HepG2 (cell line): ENCODE measurements around the gene PRDX3. TPM values are rescaled to one million over a fixed set of nuclear protein-coding genes. Genes with fewer than 3 reads are reported as not detected.
A peak's percentile ranks its signal among the peaks of the same experiment; 100 is the strongest.

Experiments
- DMTF1 ChIP-seq: sonication (generic); formaldehyde crosslinking; IDR thresholded peaks from 2 replicates; pipeline ENCODE4 v1.4.0; 2020; ENCODE audit warnings: mild to moderate bottlenecking, missing genetic modification reagents
- ERF ChIP-seq: IDR thresholded peaks from 2 replicates; pipeline ENCODE4 v1.6.1; 2018; ENCODE audit warnings: missing biosample characterization, missing genetic modification reagents
- FOSL2 ChIP-seq: sonication (generic); formaldehyde crosslinking; IDR thresholded peaks from 2 replicates; pipeline ENCODE4 v1.4.0; 2020; ENCODE audit warnings: missing genetic modification reagents
- HNF1B ChIP-seq: sonication (generic); formaldehyde crosslinking; IDR thresholded peaks from 2 replicates; pipeline ENCODE4 v1.5.1; 2020; ENCODE audit warnings: mild to moderate bottlenecking, moderate library complexity, missing genetic modification reagents
- KLF13 ChIP-seq: sonication (generic); formaldehyde crosslinking; IDR thresholded peaks from 2 replicates; pipeline ENCODE4 v1.4.0; 2020; ENCODE audit warnings: mild to moderate bottlenecking, missing genetic modification reagents
- PATZ1 ChIP-seq: sonication (generic); formaldehyde crosslinking; IDR thresholded peaks from 2 replicates; pipeline ENCODE4 v1.4.0; 2020; ENCODE audit warnings: missing genetic modification reagents
- PPARG ChIP-seq: conservative IDR thresholded peaks from 2 replicates; pipeline ENCODE4 v1.6.1; 2016; ENCODE audit warnings: missing biosample characterization, missing genetic modification reagents
- SMC3 ChIP-seq: IDR thresholded peaks from 2 replicates; pipeline ENCODE4 v1.6.1; 2011; ENCODE audit warnings: low read length, improper control_type of control experiment
- SOX6 ChIP-seq, 2 experiments: fragments of 450-650 bp in 1 of 2; sonication (generic) in 1 of 2; formaldehyde crosslinking in 1 of 2; IDR thresholded peaks; 2 replicates each; pipeline versions ENCODE4 v1.4.0 to v1.6.1; 2017 to 2020; ENCODE audit warnings: antibody characterized with exemption in 1 of 2, mild to moderate bottlenecking in 1 of 2, missing genetic modification reagents in 1 of 2
- STAG1 ChIP-seq: sonication (generic); formaldehyde crosslinking; IDR thresholded peaks from 2 replicates; pipeline ENCODE4 v1.4.0; 2020; ENCODE audit warnings: missing genetic modification reagents
- TERF1 ChIP-seq: sonication (generic); formaldehyde crosslinking; IDR thresholded peaks from 2 replicates; pipeline ENCODE4 v1.8.0; 2022; ENCODE audit warnings: mild to moderate bottlenecking, missing genetic modification reagents, moderate library complexity
- TGIF2 ChIP-seq: IDR thresholded peaks from 2 replicates; pipeline ENCODE4 v1.6.1; 2016; ENCODE audit warnings: control low read depth, missing compliant biosample characterization
- ZNF253 ChIP-seq: sonication (generic); formaldehyde crosslinking; IDR thresholded peaks from 2 replicates; pipeline ENCODE4 v1.8.0; 2022; ENCODE audit warnings: mild to moderate bottlenecking, missing genetic modification reagents, borderline replicate concordance
- ZNF34 ChIP-seq: sonication (generic); formaldehyde crosslinking; IDR thresholded peaks from 2 replicates; pipeline ENCODE4 v1.4.0; 2020; ENCODE audit warnings: mild to moderate bottlenecking, missing genetic modification reagents, borderline replicate concordance
- ZNF556 ChIP-seq: sonication (generic); formaldehyde crosslinking; IDR thresholded peaks from 2 replicates; pipeline ENCODE4 v1.4.0; 2020; ENCODE audit warnings: mild to moderate bottlenecking, missing genetic modification reagents, borderline replicate concordance
- polyA plus RNA-seq, 8 experiments: library from polyadenylated mRNA; depleted of rRNA in 3 of 8; stranded (reverse) in 7 of 8; unstranded in 1 of 8; fragments of >200 nt; fragmentation: Illumina TruSeq in 4 of 8; extraction: Trizol in 4 of 8; gene quantifications; 2 replicates each; pipeline versions ENCODE4 v1.2.1 to v1.2.3, GENCODE V29; 2011 to 2016; ENCODE audit warnings: low read depth in 4 of 8, missing spikeins in 1 of 8, mixed read lengths in 1 of 8; ENCODE audit not compliant: insufficient read depth in 1 of 8
- total RNA-seq, 5 experiments: library from RNA; depleted of rRNA; stranded (reverse); fragments of >200 nt; fragmentation: Illumina TruSeq; extraction: Trizol; gene quantifications; 2 replicates each; pipeline ENCODE4 v1.2.3, GENCODE V29; 2016; ENCODE audit warnings: low read depth in 1 of 5
- TF ChIP-seq, protein P1 (sequence below): sonication (generic); formaldehyde crosslinking; IDR thresholded peaks from 2 replicates; pipeline ENCODE4; 2020; ENCODE audit warnings: missing genetic modification reagents, mild to moderate bottlenecking, borderline replicate concordance

The PRDX3 gene
- total and polyA plus RNA-seq, 2 of the 13 experiments (the other 11 are each of a cell fraction or from before 2014, with no cell fraction given): 407 to 565 TPM

- 0 out of 2 replicates have a peak, but pooled peaks have one; percentile 39 for TF ChIP-seq HNF1B
- TF ChIP-seq FOSL2 (CRISPR knock-in tag): peak; percentile 35; the same call in 1 of the 2 replicates
- TF ChIP-seq KLF13 (CRISPR knock-in tag): no peak
- TF ChIP-seq ERF (CRISPR knock-in tag): peak; percentile 49; the same call in 1 of the 2 replicates
- no peak for TF ChIP-seq TERF1
- no peak for TF ChIP-seq ZNF253 (CRISPR knock-in tag)
- 0 out of 2 replicates have a peak, but pooled peaks have one; percentile 27 for TF ChIP-seq PPARG (CRISPR knock-in tag)
- TF ChIP-seq ZNF556: 0 out of 2 replicates have a peak, but pooled peaks have one; percentile 44
- peak; percentile 99 for TF ChIP-seq STAG1 (CRISPR knock-in tag)
- TF ChIP-seq TGIF2 (CRISPR knock-in tag): peak; percentile 43; the same call in 1 of the 2 replicates
- TF ChIP-seq ZNF34: 0 out of 2 replicates have a peak, but pooled peaks have one; percentile 55
- TF ChIP-seq DMTF1 (CRISPR knock-in tag): 0 out of 2 replicates have a peak, but pooled peaks have one; percentile 60
- no peak for TF ChIP-seq SOX6 (IDR thresholded peaks at IDR 0.05)
- peak; percentile 35; the same call in 1 of the 2 replicates for TF ChIP-seq SOX6 (CRISPR knock-in tag; IDR thresholded peaks at IDR 0.05)
- TF ChIP-seq PATZ1 (CRISPR knock-in tag): peak; percentile 41; the same call in 1 of the 2 replicates
- TF ChIP-seq, protein P1, sequence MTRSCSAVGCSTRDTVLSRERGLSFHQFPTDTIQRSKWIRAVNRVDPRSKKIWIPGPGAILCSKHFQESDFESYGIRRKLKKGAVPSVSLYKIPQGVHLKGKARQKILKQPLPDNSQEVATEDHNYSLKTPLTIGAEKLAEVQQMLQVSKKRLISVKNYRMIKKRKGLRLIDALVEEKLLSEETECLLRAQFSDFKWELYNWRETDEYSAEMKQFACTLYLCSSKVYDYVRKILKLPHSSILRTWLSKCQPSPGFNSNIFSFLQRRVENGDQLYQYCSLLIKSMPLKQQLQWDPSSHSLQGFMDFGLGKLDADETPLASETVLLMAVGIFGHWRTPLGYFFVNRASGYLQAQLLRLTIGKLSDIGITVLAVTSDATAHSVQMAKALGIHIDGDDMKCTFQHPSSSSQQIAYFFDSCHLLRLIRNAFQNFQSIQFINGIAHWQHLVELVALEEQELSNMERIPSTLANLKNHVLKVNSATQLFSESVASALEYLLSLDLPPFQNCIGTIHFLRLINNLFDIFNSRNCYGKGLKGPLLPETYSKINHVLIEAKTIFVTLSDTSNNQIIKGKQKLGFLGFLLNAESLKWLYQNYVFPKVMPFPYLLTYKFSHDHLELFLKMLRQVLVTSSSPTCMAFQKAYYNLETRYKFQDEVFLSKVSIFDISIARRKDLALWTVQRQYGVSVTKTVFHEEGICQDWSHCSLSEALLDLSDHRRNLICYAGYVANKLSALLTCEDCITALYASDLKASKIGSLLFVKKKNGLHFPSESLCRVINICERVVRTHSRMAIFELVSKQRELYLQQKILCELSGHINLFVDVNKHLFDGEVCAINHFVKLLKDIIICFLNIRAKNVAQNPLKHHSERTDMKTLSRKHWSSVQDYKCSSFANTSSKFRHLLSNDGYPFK: peak; percentile 26; the same call in 1 of the 2 replicates
- peak; percentile 91 for TF ChIP-seq SMC3
These were observed 20.8 kb upstream of the PRDX3 start (continued) for GRCh38 chr10:119199231-119199992.
